Body of pancreas (tissue), 4 donors: ENCODE data around the gene MAP2K5. TPM values are rescaled to one million over a fixed set of nuclear protein-coding genes. Genes with fewer than 3 reads are reported as not detected.
A peak's percentile ranks its signal among the peaks of the same experiment; 100 is the strongest.

ENCODE experiments used
- ATAC-seq: fragments of 150-250 bp; one replicate; pipeline ENCODE4 v1.9.1; 2016
- DNase-seq, 4 donors: peaks; one replicate each; pipeline ENCODE4 v3.0.0-alpha.2; 2019
- H3K27ac ChIP-seq, 4 donors: fragments of 200-600 bp; sonication (generic); 1 replicate in 3 of 4; 2 replicates in 1 of 4; pipeline versions ENCODE4 v1.5.1 to v1.6.1; 2016 to 2019; ENCODE audit warnings: mild to moderate bottlenecking in 1 of 4, mixed read lengths in 1 of 4, moderate library complexity in 1 of 4
- H3K27me3 ChIP-seq, 2 donors: fragments of 200-600 bp; sonication (generic); one replicate each; pipeline ENCODE4 v1.6.0; 2016; ENCODE audit warnings: mild to moderate bottlenecking in 1 of 2
- H3K36me3 ChIP-seq, 2 donors: fragments of 200-600 bp; sonication (generic); replicated peaks in 1 of 2; 2 replicates each; pipeline ENCODE4 v1.5.1; 2016; ENCODE audit warnings: low read depth in 2 of 2; ENCODE audit not compliant: insufficient read depth in 1 of 2
- H3K4me1 ChIP-seq: fragments of 200-600 bp; sonication (generic); one replicate; pipeline ENCODE4 v1.6.0; 2016
- H3K4me3 ChIP-seq, 2 donors: fragments of 200-600 bp; sonication (generic); 1 replicate in 1 of 2; 2 replicates in 1 of 2; pipeline ENCODE4 v1.5.1; 2016 to 2019
- H3K9me3 ChIP-seq, 3 donors: fragments of 200-600 bp; sonication (generic); 1 replicate in 2 of 3; 2 replicates in 1 of 3; pipeline ENCODE4 v1.5.1; 2016
- POLR2A ChIP-seq, 3 donors: fragments of 450-650 bp; IDR thresholded peaks; one replicate each; pipeline ENCODE4 v1.6.1; 2016; ENCODE audit warnings: antibody characterized with exemption in 3 of 3, mild to moderate bottlenecking in 2 of 3
- WGBS, 2 donors: methylation state at CpG; one replicate each; pipeline ENCODE4 v1.1.5; 2017; 5-methylcytosine and 5-hydroxymethylcytosine counted together
- intact Hi-C: fragments of 100-400 bp; cut with DNase I; formaldehyde crosslinking; loops from one replicate; pipeline ENCODE4 v1.15.1; 2023
- total RNA-seq, 2 donors: library from RNA; depleted of rRNA; stranded (reverse); fragments of >200 nt; gene quantifications; one replicate each; pipeline ENCODE4 v1.1.0, GENCODE V29; 2016
- TF ChIP-seq, protein P1 (sequence below), 7 experiments: fragments of 450-650 bp in 4 of 7; fragments of 200-600 bp in 3 of 7; sonication (generic) in 3 of 7; IDR thresholded peaks; one replicate each; pipeline ENCODE4 v1.5.1; 2016 to 2019; ENCODE audit warnings: antibody characterized with exemption in 7 of 7

Gene MAP2K5
- total RNA-seq, 2 donors from 2014 or later, result 2.6 to 10.9 TPM

DNA sequence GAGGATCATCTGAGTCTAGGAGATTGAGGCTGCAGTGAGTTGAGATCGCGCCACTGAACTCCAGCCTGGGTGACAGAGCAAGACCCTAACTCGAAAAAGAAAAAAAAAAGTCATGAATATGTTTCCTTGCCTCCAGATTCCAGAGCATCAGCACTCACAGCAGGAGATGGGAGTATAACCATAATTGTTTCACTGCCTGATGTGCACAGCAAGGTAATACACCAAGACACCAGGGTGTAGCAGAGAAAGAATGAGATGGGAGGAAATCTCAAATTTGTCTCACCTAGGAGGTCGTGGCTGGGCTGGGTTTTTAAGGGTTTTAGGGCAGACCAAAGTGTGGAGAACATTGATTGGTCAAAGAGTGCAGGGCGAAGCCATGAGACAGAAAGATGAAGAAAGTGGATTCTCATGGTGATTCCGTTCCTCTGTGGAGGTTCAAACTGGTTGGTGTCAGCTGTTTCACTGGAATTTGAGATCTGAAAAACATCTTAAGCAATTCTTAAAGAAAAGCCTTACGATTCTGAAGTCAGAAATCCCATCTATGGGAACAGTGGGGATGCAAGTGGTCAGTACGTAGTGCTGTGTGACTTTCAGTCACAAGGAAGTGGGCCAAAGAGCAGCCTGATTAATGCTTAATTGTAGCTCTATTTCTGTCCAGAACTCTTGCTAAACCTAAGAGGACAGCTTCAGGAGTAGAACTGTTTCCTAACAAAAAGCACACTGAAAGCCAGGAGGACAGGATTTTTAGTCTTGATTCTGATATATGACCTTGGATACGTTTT, 29.4 kb upstream of the MAP2K5 start:
- TF ChIP-seq, protein P1, sequence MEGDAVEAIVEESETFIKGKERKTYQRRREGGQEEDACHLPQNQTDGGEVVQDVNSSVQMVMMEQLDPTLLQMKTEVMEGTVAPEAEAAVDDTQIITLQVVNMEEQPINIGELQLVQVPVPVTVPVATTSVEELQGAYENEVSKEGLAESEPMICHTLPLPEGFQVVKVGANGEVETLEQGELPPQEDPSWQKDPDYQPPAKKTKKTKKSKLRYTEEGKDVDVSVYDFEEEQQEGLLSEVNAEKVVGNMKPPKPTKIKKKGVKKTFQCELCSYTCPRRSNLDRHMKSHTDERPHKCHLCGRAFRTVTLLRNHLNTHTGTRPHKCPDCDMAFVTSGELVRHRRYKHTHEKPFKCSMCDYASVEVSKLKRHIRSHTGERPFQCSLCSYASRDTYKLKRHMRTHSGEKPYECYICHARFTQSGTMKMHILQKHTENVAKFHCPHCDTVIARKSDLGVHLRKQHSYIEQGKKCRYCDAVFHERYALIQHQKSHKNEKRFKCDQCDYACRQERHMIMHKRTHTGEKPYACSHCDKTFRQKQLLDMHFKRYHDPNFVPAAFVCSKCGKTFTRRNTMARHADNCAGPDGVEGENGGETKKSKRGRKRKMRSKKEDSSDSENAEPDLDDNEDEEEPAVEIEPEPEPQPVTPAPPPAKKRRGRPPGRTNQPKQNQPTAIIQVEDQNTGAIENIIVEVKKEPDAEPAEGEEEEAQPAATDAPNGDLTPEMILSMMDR (IDR thresholded peaks at IDR 0.05), result no peak
- TF ChIP-seq POLR2A (IDR thresholded peaks at IDR 0.05), result no peak
- ATAC-seq (no peak), DNase-seq (no peak)
- WGBS, 2 donors, result 75% methylated on average over 9 of the region's 9 CpGs
- intact Hi-C loops, result no loop called here
- Histone ChIP-seq H3K4me3 (no peak overlapping the region), H3K27ac (no peak overlapping the region), H3K9me3 (no peaks in the 10 kb centered on the region), H3K4me1 (no peaks in the 10 kb centered on the region), H3K27me3 (no peaks in the 10 kb centered on the region), H3K36me3 (peaks cover 0 to 2% of the 10 kb centered on the region in 2 donors)

DNA sequence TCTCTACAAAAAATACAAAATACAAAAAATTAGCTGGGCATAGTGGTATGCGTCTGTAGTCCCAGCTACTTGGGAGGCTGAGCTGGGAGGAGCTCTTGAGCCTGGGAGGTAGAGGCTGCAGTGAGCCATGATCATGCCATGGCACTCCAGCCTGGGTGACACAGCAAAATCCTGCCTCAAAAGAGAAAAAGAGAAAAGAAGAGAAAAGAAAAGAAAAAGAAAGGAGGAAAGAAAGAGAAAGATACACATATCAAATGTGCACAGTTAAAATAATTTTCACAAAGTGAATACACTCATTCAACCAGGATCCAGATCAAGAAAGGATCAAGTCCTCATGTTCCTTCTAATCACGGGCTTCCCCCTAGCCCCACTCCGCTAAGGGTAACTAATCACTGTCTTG, 27.4 kb upstream of the MAP2K5 start:
- 96 to 99% methylated on average over 3 of the region's 3 CpGs for WGBS, 2 donors
- no peak overlapping the region for H3K27ac ChIP-seq
- H3K9me3 ChIP-seq, result no peaks in the 10 kb centered on the region
- no peak overlapping the region for H3K4me3 ChIP-seq
- H3K36me3 ChIP-seq, result peaks cover 0 to 2% of the 10 kb centered on the region in 2 donors
- H3K27me3 ChIP-seq, result no peaks in the 10 kb centered on the region
- TF ChIP-seq POLR2A (IDR thresholded peaks at IDR 0.05), result no peak
- TF ChIP-seq, protein P1 (IDR thresholded peaks at IDR 0.05), result no peak
- intact Hi-C loops, result no loop called here
- peaks cover 4% of the 10 kb centered on the region for H3K4me1 ChIP-seq
- no peak for DNase-seq
- ATAC-seq, result no peak

DNA sequence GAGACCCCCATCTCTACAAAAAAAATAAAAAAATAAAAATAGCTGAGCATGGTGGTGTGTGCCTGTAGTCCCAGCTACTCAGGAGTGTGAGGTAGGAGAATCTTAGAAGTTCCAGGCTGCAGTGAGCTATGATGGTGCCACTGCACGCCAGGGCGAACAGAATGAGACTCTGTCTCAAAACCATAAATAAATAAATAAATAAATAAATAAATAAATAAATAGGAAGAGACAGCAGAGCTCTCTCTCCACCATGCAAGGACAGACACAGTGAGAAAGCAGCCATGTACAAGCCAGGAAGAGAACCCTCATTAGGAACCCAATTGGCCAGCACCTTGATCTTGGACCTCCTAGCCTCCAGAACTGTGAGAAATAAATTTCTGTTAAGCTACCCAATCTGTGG, 26.9 kb upstream of the MAP2K5 start:
- no peaks in the 10 kb centered on the region for H3K27me3 ChIP-seq

DNA sequence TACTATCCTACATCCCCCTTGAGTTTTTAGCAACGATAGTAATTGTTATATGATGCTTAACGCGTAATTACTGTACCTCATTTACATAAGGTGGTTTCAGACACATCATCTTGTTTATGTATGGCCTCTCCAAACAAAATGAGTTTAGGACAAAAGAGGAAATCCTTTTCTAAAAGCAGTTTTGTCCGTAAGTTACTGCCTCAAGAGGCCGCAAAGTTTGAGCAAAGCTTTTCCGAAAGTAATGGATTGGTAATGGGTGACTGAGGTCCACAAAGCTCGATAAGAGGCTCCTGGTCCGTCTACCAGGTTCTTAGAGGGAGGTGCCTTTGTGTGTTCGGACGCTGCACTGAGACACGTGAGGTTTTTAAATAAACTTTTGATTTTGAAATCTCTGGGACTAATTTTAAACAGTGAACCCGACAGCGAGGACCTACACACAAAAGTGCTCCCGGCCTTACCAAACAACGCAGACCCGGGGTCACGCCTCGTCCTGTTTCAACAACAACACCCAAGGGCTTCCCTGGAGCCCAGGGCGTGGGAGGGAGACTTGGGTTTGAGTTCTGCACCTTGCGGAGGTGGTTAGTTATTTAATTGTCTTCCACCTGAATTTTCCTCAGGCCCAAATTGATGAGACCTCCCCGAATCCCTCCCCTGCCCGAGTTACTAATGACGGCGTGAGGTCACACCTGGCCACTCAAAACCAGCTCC, 22.0 kb upstream of the MAP2K5 start:
- no peaks in the 10 kb centered on the region for H3K9me3 ChIP-seq
- intact Hi-C loops, result no loop called here
- DNase-seq, result no peak
- H3K36me3 ChIP-seq, result no peaks in the 10 kb centered on the region
- H3K27ac ChIP-seq, result peak overlapping the region; percentile 96 to 99 (median 96)
- H3K4me1 ChIP-seq, result peaks cover 29% of the 10 kb centered on the region
- 5 to 7% methylated on average over 21 to 24 of the region's 24 CpGs for WGBS, 2 donors
- peak overlapping the region; percentile 6 to 36 for H3K4me3 ChIP-seq
- ATAC-seq, result peak; percentile 7
- TF ChIP-seq, protein P1 (IDR thresholded peaks at IDR 0.05), result no peak
- peak in 2 of 3 donors; percentile 80 for TF ChIP-seq POLR2A (IDR thresholded peaks at IDR 0.05)
- H3K27me3 ChIP-seq, result no peaks in the 10 kb centered on the region

More for the DNA sequence above, 26.9 kb upstream of the MAP2K5 start:
- Histone ChIP-seq H3K36me3 (peaks cover 0 to 2% of the 10 kb centered on the region in 2 donors), H3K27ac (no peak overlapping the region), H3K4me1 (peaks cover 6% of the 10 kb centered on the region), H3K4me3 (no peak overlapping the region), H3K9me3 (no peaks in the 10 kb centered on the region)
- intact Hi-C loops, result no loop called here
- no peak for TF ChIP-seq POLR2A (IDR thresholded peaks at IDR 0.05)
- TF ChIP-seq, protein P1 (IDR thresholded peaks at IDR 0.05), result no peak
- 92 to 93% methylated on average over 2 of the region's 2 CpGs for WGBS, 2 donors
- no peak for ATAC-seq
- DNase-seq, result no peak
